WTC11 (cell line): ENCODE results near the gene KCNK3. TPM values are rescaled to one million over a fixed set of nuclear protein-coding genes. Genes with fewer than 3 reads are reported as not detected.

ENCODE experiments used
- ATAC-seq: fragments of 200-7000 bp; cut with Tn5 transposase; 2 replicates; pipeline ENCODE4 v1.10.0; 2021; ENCODE audit warnings: mild to moderate bottlenecking, moderate library complexity
- CTCF ChIA-PET: fragments of 300-600 bp; sonication (Branson Sonifier 250); formaldehyde crosslinking; loops from one replicate; lab custom pipeline; 2021; ENCODE audit warnings: antibody characterized with exemption; lab: Charles Lee
- POLR2A ChIA-PET: fragments of 350-600 bp; sonication (Branson Sonifier 250); formaldehyde crosslinking; loops from one replicate; lab custom pipeline; 2021; ENCODE audit warnings: antibody characterized with exemption; lab: Charles Lee
- DNase-seq: peaks from one replicate; pipeline ENCODE4 v3.0.0; 2021; ENCODE audit warnings: low spot score
- H3K27ac Mint-ChIP-seq: 2 replicates; pipeline ENCODE4 v1.8.0; 2021; ENCODE audit warnings: mixed read lengths
- H3K27me3 Mint-ChIP-seq: 2 replicates; pipeline ENCODE4 v1.8.0; 2021; ENCODE audit warnings: low read depth, mild to moderate bottlenecking, moderate library complexity, mixed read lengths
- H3K36me3 Mint-ChIP-seq: 2 replicates; pipeline ENCODE4 v1.8.0; 2021; ENCODE audit warnings: mixed read lengths
- H3K4me1 Mint-ChIP-seq: 2 replicates; pipeline ENCODE4 v1.8.0; 2022; ENCODE audit warnings: mixed read lengths
- H3K4me3 Mint-ChIP-seq: 2 replicates; pipeline ENCODE4 v1.8.0; 2021; ENCODE audit warnings: mild to moderate bottlenecking, moderate library complexity, mixed read lengths
- H3K9me3 Mint-ChIP-seq: 2 replicates; pipeline ENCODE4 v1.8.0; 2021; ENCODE audit warnings: mixed read lengths
- AR ChIP-seq: fragments of 250-450 bp; sonication (Bioruptor Pico); IDR thresholded peaks from 2 replicates; pipeline ENCODE4 v1.9.0; 2021; ENCODE audit warnings: mild to moderate bottlenecking
- ARID4B ChIP-seq: sonication (generic); formaldehyde crosslinking; IDR thresholded peaks from 2 replicates; pipeline ENCODE4 v1.8.0; 2023; ENCODE audit warnings: missing genetic modification reagents, mild to moderate bottlenecking, borderline replicate concordance
- CBFB ChIP-seq: sonication (generic); formaldehyde crosslinking; IDR thresholded peaks from 2 replicates; pipeline ENCODE4 v1.8.1; 2022; ENCODE audit warnings: mild to moderate bottlenecking, low read depth, missing genetic modification reagents
- ELF4 ChIP-seq: sonication (generic); formaldehyde crosslinking; IDR thresholded peaks from 2 replicates; pipeline ENCODE4 v1.8.1; 2022; ENCODE audit warnings: low read depth, mild to moderate bottlenecking, moderate library complexity, missing genetic modification reagents
- EMX1 ChIP-seq: fragments of 250-450 bp; sonication (Bioruptor Pico); IDR thresholded peaks from 2 replicates; pipeline ENCODE4 v1.8.0; 2021; ENCODE audit warnings: mild to moderate bottlenecking
- ESRRA ChIP-seq: sonication (generic); formaldehyde crosslinking; IDR thresholded peaks from 2 replicates; pipeline ENCODE4 v1.8.1; 2022; ENCODE audit warnings: mild to moderate bottlenecking, missing genetic modification reagents, borderline replicate concordance
- FOXK1 ChIP-seq: sonication (generic); formaldehyde crosslinking; IDR thresholded peaks from 2 replicates; pipeline ENCODE4 v1.8.0; 2022; ENCODE audit warnings: mild to moderate bottlenecking, moderate library complexity, missing genetic modification reagents
- GABPB1 ChIP-seq: sonication (generic); formaldehyde crosslinking; IDR thresholded peaks from 2 replicates; pipeline ENCODE4 v1.8.1; 2023; ENCODE audit warnings: mild to moderate bottlenecking, missing genetic modification reagents
- GRHL2 ChIP-seq: fragments of 250-450 bp; sonication (Bioruptor Pico); IDR thresholded peaks from 2 replicates; pipeline ENCODE4 v1.8.0; 2022; ENCODE audit warnings: mild to moderate bottlenecking, moderate library complexity; ENCODE audit not compliant: insufficient replicate concordance, severe bottlenecking
- MLX ChIP-seq: sonication (generic); formaldehyde crosslinking; IDR thresholded peaks from 2 replicates; pipeline ENCODE4 v1.8.1; 2023; ENCODE audit warnings: mild to moderate bottlenecking, missing genetic modification reagents, moderate library complexity
- PRDM15 ChIP-seq: sonication (generic); formaldehyde crosslinking; IDR thresholded peaks from 2 replicates; pipeline ENCODE4 v1.8.0; 2022; ENCODE audit warnings: missing genetic modification reagents
- RORB ChIP-seq: fragments of 250-450 bp; sonication (Bioruptor Pico); IDR thresholded peaks from 2 replicates; pipeline ENCODE4 v1.9.0; 2021; ENCODE audit warnings: mild to moderate bottlenecking
- ZBTB21 ChIP-seq: sonication (generic); formaldehyde crosslinking; IDR thresholded peaks from 2 replicates; pipeline ENCODE4 v1.8.1; 2023; ENCODE audit warnings: mild to moderate bottlenecking, missing genetic modification reagents, borderline replicate concordance
- ZNF121 ChIP-seq: sonication (generic); formaldehyde crosslinking; IDR thresholded peaks from 2 replicates; pipeline ENCODE4 v1.8.0; 2023; ENCODE audit warnings: missing genetic modification reagents
- ZNF219 ChIP-seq: sonication (generic); formaldehyde crosslinking; IDR thresholded peaks from 2 replicates; pipeline ENCODE4 v1.8.0; 2023; ENCODE audit warnings: missing genetic modification reagents, mild to moderate bottlenecking, borderline replicate concordance
- ZNF532 ChIP-seq: fragments of 250-450 bp; sonication (Bioruptor Pico); IDR thresholded peaks from 2 replicates; pipeline ENCODE4 v1.9.0; 2021; ENCODE audit warnings: mild to moderate bottlenecking, borderline replicate concordance
- ZSCAN18 ChIP-seq: fragments of 250-450 bp; sonication (Bioruptor Pico); IDR thresholded peaks from 2 replicates; pipeline ENCODE4 v2.1.2; 2022; ENCODE audit warnings: mild to moderate bottlenecking, moderate library complexity
- total RNA-seq: library from RNA; stranded (reverse); gene quantifications from 3 replicates; pipeline ENCODE4 v1.2.3, GENCODE V29; 2021

The KCNK3 gene
- total RNA-seq, 1 experiment from 2014 or later = 0.22 TPM

- 0 out of 2 replicates have a peak, but pooled peaks cover 4% of the 10 kb centered on the region for H3K4me1 Mint-ChIP-seq
- no peaks in the 10 kb centered on the region for H3K36me3 Mint-ChIP-seq
- TF ChIP-seq RORB (CRISPR knock-in tag) (no peak), ZNF219 (CRISPR knock-in tag) (no peak), FOXK1 (CRISPR knock-in tag) (no peak), ESRRA (no peak), ARID4B (no peak), MLX (CRISPR knock-in tag) (no peak), EMX1 (CRISPR knock-in tag) (no peak), GABPB1 (CRISPR knock-in tag) (no peak), PRDM15 (CRISPR knock-in tag) (no peak), GRHL2 (CRISPR knock-in tag) (no peak)
- H3K4me3 Mint-ChIP-seq = no peak overlapping the region
- ATAC-seq (no peak), DNase-seq (no peak)
- POLR2A ChIA-PET = no interaction called here
- CTCF ChIA-PET = interaction anchor here (1.0 kb wide), 1 partner anchor 13 kb away, joined by 3 read pairs; no protein-coding TSS in a partner anchor
- H3K27ac Mint-ChIP-seq = no peak overlapping the region
- no peaks in the 10 kb centered on the region; the same call in 1 of the 2 replicates for H3K27me3 Mint-ChIP-seq
- H3K9me3 Mint-ChIP-seq = peaks cover 6% of the 10 kb centered on the region
Measured at GRCh38 chr2:26670931-26671460, 21.5 kb upstream of the KCNK3 start.

GRCh38 chr2:26671691-26672090 lies 20.8 kb upstream of the KCNK3 start:
- ATAC-seq (no peak), DNase-seq (no peak)
- ChIA-PET POLR2A (interaction anchor here (0.7 kb wide), 1 partner anchor 58 kb away, joined by 4 read pairs; no protein-coding TSS in a partner anchor), CTCF (interaction anchor here (1.0 kb wide), 1 partner anchor 12 kb away, joined by 3 read pairs; no protein-coding TSS in a partner anchor)
- H3K9me3 Mint-ChIP-seq = peaks cover 4% of the 10 kb centered on the region
- no peaks in the 10 kb centered on the region; the same call in 1 of the 2 replicates for H3K27me3 Mint-ChIP-seq
- no peak overlapping the region for H3K27ac Mint-ChIP-seq
- 0 out of 2 replicates have a peak, but pooled peaks cover 4% of the 10 kb centered on the region for H3K4me1 Mint-ChIP-seq
- H3K36me3 Mint-ChIP-seq = no peaks in the 10 kb centered on the region
- H3K4me3 Mint-ChIP-seq = no peak overlapping the region
- TF ChIP-seq AR (CRISPR knock-in tag) (no peak), ZSCAN18 (CRISPR knock-in tag) (no peak), ZNF532 (CRISPR knock-in tag) (no peak), ZNF121 (CRISPR knock-in tag) (no peak), ZBTB21 (CRISPR knock-in tag) (no peak), CBFB (no peak), ELF4 (CRISPR knock-in tag) (no peak)
